ENCODE measurements around the gene GLIS1.

DNA sequence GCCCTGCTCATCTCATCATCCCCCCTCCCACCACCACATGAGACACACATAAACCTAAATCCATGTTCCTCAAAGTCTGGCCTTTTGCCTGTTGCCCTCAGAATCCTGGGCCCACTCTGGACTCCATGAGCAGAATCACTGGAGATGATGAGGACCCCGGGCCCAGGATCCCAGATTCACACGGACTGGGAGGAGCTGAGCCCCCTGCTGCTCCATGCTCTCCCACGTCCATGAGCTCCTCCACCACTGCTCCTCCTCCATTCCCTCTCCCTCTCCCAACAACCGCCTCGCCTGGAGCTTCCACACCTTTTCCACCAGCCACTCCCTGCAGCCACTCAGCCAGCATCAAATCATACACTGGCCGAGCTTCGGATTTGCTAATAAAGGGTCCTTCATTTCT, 47.6 kb downstream of the GLIS1 start:
- TF ChIP-seq, protein P1, sequence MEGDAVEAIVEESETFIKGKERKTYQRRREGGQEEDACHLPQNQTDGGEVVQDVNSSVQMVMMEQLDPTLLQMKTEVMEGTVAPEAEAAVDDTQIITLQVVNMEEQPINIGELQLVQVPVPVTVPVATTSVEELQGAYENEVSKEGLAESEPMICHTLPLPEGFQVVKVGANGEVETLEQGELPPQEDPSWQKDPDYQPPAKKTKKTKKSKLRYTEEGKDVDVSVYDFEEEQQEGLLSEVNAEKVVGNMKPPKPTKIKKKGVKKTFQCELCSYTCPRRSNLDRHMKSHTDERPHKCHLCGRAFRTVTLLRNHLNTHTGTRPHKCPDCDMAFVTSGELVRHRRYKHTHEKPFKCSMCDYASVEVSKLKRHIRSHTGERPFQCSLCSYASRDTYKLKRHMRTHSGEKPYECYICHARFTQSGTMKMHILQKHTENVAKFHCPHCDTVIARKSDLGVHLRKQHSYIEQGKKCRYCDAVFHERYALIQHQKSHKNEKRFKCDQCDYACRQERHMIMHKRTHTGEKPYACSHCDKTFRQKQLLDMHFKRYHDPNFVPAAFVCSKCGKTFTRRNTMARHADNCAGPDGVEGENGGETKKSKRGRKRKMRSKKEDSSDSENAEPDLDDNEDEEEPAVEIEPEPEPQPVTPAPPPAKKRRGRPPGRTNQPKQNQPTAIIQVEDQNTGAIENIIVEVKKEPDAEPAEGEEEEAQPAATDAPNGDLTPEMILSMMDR (IDR thresholded peaks at IDR 0.05) = no peak
- TF ChIP-seq POLR2A (IDR thresholded peaks at IDR 0.05) = no peak

All from lower leg skin (tissue), 3 donors.